ENCODE data around the gene COL27A1.

DNA sequence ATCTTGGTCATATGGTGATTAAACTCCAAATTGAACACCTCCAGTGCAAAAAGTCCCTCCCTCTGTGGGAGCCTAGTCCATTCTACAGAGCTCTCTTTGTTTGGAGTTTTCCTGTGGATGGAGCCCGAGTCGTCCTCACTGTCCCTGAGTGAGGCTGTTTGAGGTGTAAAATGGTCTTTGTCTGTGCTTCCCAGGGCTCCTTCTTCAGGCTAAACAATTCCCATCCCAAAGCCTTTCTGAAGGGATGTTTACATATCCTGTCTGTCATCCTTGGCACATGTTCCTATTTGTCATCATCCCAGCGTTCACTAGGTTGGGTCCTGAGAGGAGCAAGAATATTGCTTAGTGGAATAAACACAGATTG lies 68.9 kb downstream of the COL27A1 start:
- TF ChIP-seq POLR2A (IDR thresholded peaks at IDR 0.05; ENCODE audit: low read depth, low read length) = no peak
- TF ChIP-seq POLR2AphosphoS5 (IDR thresholded peaks at IDR 0.05; ENCODE audit: low read depth, low read length) = no peak

Data from GM12892 (cell line).